ENCODE data around the gene PSMD11.

- TF ChIP-seq CTCF (IDR thresholded peaks at IDR 0.05; ENCODE audit: extremely low read depth in 1 of 2, insufficient read depth in 1 of 2, low read depth in 1 of 2, low read length in 2 of 2): no peak
- TF ChIP-seq EZH2 (IDR thresholded peaks at IDR 0.05; ENCODE audit: borderline replicate concordance, low read depth, low read length, severe bottlenecking): no peak
- TF ChIP-seq POLR2AphosphoS5 (IDR thresholded peaks at IDR 0.05; ENCODE audit: insufficient read depth, low read depth, low read length): no peak
- no peak for TF ChIP-seq MYC (IDR thresholded peaks at IDR 0.05; ENCODE audit: low read depth, low read length)
- no peak for TF ChIP-seq POLR2A (IDR thresholded peaks at IDR 0.05; ENCODE audit: low read depth, low read length)
- TF ChIP-seq JUN (IDR thresholded peaks at IDR 0.05; ENCODE audit: borderline replicate concordance, insufficient read depth, insufficient read length, low read depth): no peak
- TF ChIP-seq MAX (IDR thresholded peaks at IDR 0.05; ENCODE audit: insufficient read depth, insufficient read length): no peak
- no peak for TF ChIP-seq FOS (IDR thresholded peaks at IDR 0.05; ENCODE audit: borderline replicate concordance, insufficient read depth, low read length)
These were observed 39.7 kb downstream of the PSMD11 start for GRCh38 chr17:32484041-32484461.
